SIG-M5 (cell line): ENCODE data around the gene TEC.
"Not testable (repeated sequence)": the region's sequence is repeated elsewhere in the genome, so short reads cannot be mapped to it uniquely, and the experiment has no call there.

ENCODE experiments used
- DNase-seq: peaks from one replicate; lab custom pipeline; 2025; lab: John Stamatoyannopoulos, UW

TEC gene

GRCh38 chr4:48195853-48196252 is 73.8 kb downstream of the TEC start:
- no peak for DNase-seq

GRCh38 chr4:48195374-48195773 is 74.3 kb downstream of the TEC start:
- DNase-seq: no peak

DNA sequence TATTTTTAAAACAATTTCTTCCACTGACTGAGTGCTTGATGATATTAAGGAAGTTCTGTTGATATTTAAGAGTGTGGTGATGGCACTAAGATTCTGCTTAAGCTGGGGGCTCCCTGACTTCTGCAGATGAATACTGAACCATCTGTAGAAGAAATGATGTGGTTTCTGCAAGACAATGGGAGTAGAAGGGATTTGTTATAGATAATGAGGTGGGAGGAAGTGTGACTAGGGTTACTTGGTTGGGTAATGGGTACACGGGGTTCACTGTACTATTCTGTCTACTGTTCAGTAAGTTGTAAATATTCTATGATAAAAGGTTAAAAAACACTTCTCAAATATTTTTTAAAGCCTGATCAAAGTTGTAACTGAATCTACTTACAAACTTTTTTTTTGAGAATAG is 74.7 kb downstream of the TEC start:
- peak; percentile 19 for DNase-seq

GRCh38 chr4:48193921-48194468 is 75.6 kb downstream of the TEC start:
- no peak for DNase-seq

GRCh38 chr4:48193096-48193836 is 76.4 kb downstream of the TEC start:
- DNase-seq: no peak

GRCh38 chr4:48191758-48192157 is 77.9 kb downstream of the TEC start:
- DNase-seq: no peak

- DNase-seq: no peak
Observed at GRCh38 chr4:48190839-48191238, 78.8 kb downstream of the TEC start.

DNA sequence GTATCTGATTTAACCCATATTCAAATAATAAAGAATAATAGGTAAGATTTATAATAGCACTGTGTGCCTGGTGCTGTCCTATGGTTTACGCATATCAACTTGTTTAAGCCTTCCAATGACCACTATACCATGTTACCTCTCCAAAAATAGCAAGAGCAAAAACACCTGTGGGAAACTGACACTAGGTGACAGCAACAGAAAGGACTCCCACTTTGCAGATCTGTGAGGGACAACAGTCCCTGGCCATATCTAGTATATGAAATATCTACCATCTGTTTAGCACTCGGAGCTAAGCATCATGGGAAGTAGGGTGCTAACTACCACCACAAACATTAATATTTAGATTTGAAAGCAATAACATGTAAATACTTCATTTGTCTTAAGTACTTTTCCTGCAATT is 79.9 kb downstream of the TEC start:
- DNase-seq: no peak

DNA sequence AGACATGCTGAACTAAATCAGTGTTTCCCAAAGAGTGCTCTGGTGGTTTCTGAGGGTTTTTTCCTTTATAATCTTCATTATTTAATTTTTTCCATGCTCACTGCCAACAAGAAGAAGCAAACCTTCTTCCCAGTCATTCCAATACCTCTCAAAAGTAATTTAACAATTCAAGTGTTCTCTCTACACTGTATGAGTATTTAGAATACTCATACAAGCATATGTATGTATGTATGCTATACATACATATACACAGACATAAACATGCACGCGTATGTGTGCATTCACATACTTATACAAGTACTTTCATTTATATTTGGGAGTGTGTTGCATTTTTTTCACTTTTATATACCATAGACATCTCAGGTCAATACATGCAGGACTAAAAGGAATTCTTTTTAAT is 81.2 kb downstream of the TEC start:
- no peak for DNase-seq

GRCh38 chr4:48187813-48188212 is 81.8 kb downstream of the TEC start:
- no peak for DNase-seq

- not testable (repeated sequence) for DNase-seq
Observed at GRCh38 chr4:48187066-48187465, 82.6 kb downstream of the TEC start.

GRCh38 chr4:48186394-48186793 is 83.2 kb downstream of the TEC start:
- DNase-seq: not testable (repeated sequence)

- DNase-seq: no peak
Observed at GRCh38 chr4:48184882-48185281, 84.8 kb downstream of the TEC start.

GRCh38 chr4:48180234-48180633 is 89.4 kb downstream of the TEC start:
- peak; percentile 72 for DNase-seq

- DNase-seq: no peak
Observed at GRCh38 chr4:48178931-48179330, 90.7 kb downstream of the TEC start.

DNA sequence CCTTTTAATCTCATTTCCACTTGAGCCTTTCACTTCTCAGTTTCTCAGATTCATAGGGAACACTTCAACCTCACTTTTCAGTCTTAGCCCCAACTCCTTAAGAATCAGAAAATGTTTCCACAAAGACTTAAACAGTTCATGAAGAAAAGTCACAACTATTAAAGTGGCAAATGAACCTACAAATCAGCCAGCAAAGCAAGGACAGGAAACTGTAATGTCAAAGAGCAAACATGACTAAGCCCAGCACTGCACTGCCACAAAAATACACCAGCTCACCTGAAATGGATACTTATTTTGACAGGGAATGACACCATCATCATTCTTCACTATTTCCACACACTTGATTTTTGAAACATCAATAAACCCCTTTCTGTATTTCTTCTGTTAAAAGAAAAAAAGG is 93.8 kb downstream of the TEC start:
- DNase-seq: no peak

GRCh38 chr4:48175328-48175727 is 94.3 kb downstream of the TEC start:
- DNase-seq: no peak

DNA sequence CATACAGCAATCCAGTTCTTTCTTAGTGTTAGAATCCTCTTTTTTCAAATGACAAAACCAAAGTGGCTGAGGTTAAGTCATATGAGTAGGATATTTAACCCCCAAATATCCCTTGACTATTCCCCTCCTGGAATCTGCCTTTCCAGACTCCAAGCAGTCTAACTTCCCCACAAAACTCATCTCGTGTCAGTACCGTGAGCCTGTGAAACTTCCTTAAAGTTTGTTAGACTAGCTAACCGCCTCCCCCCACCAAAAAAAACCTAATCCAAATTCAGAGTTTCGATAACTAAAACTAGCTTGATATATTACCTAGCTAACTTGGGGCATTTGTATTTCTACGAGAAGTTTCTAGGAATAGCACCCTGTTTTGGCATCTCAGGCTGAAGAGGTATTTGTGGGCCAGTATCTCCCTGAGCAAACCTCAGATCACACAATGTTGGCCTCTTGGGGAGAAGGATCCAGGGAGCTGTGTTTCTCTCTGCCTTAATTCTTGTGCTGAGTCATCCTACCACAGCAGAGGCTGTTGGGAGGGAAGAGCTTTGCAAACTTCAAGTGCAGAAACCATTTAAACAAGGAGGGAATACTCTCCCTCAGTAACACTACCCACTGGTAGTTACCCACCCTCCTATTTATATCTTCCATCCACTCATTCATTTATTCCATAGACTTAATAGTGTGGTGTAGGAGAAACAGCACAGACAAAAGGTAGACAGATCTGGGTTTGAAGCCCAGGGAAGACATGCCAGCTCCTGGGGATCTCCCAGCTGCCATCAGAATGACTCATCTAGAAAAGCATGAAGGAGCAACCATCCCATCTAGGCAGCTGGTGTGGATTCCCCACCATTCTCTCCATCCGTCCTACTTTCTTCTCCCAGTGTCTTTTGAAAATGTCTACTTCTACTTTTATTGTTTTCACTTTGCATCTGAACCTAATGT is 96.3 kb downstream of the TEC start:
- no peak for DNase-seq

DNA sequence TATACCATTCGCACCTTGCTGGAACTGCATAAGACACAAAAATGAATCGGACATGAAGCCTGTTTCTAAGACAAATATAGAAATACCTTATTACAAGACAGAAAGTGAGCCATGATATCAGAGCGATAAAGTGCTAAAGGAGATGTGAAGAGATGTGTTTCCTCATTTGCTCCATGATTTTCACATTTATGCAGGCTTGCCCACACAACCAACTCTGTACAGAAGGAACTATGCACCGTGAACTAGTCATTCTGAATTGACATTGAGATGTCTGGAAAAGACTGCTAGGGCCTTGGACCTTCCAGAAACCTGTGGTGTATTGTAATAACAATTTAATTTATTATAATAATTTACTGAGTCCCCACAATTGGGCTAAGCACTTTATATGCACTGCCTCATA is 97.0 kb downstream of the TEC start:
- no peak for DNase-seq

DNA sequence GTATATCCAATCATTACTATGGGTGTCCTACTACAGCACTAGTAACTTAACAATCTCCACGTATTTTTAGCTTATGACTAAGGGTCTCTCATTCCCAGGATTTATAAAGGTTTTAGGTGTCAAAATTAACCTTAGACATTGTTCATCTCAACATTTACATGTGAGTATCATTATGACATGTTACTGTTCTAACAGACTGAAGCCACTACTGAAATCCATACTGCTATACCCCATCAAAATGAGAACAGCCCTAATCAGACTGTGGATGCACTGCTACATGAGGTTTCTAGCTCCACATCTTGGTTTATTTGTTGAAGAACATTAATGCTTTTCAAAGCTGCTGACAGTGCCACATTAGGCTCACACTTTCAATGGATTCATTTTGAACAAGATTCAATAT is 100.0 kb downstream of the TEC start:
- DNase-seq: no peak

- no peak for DNase-seq
Observed at GRCh38 chr4:48167538-48168263, 101.9 kb downstream of the TEC start.

- not testable (repeated sequence) for DNase-seq
Observed at GRCh38 chr4:48164561-48164960, 105.1 kb downstream of the TEC start.
